ENCODE results near the gene ANKRD28. TPM values are rescaled to one million over a fixed set of nuclear protein-coding genes. Genes with fewer than 3 reads are reported as not detected.
"Not testable (repeated sequence)": the region's sequence is repeated elsewhere in the genome, so short reads cannot be mapped to it uniquely, and the experiment has no call there.

ANKRD28 gene
- total RNA-seq, 1 experiment from 2014 or later: 47.5 TPM

DNA sequence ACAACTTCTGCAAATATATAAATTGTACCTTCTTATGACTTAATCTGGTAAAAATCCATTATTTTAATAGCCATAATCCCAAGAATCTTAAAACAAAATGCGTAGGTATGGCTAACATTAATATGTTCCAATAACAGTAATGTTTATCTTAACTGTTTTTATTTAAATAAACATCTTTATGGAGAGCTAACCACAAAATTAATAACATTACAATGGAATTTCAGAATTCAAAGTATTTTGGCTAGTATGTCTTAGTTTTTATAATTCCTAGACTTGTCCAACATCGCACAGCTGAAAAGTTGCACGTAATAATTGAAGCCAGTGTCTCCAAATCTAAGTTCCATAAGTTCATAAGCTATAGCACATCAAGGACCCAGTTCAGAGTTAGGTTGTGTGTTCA is 47.6 kb downstream of the ANKRD28 start:
- ChIA-PET POLR2A (no interaction called here), RAD21 (ENCODE audit: low non-redundant PET in 1 of 2, low total read pairs in 2 of 2, uncharacterized antibody in 2 of 2, unreplicated experiment in 2 of 2) (no interaction called here), CTCF (no interaction called here)
- no peaks in the 10 kb centered on the region for H3K79me2 ChIP-seq (ENCODE audit: insufficient read depth, low read length)
- H4K20me1 ChIP-seq (ENCODE audit: insufficient read depth): no peaks in the 10 kb centered on the region
- no peak overlapping the region for H3K9ac ChIP-seq (ENCODE audit: low read length)
- H2AFZ ChIP-seq (ENCODE audit: low read depth, low read length, poor library complexity, severe bottlenecking): no peak overlapping the region
- intact Hi-C loops (cut with micrococcal nuclease): no loop called here
- no peaks in the 10 kb centered on the region for H3K9me3 ChIP-seq (ENCODE audit: control insufficient read depth in 1 of 2, insufficient read depth in 1 of 2, low read depth in 1 of 2, low read length in 2 of 2)
- H3K4me3 ChIP-seq (replicated peaks in 1 of 2; ENCODE audit: low read depth in 1 of 2, low read length in 2 of 2): no peak overlapping the region
- no peaks in the 10 kb centered on the region for H3K27me3 ChIP-seq (ENCODE audit: insufficient read depth, low read length)
- DNase-seq (ENCODE audit: low read depth, low spot score): no peak
- BruUV-seq (replicated peaks): no TSS peak
- no peaks in the 10 kb centered on the region for H3K9me2 ChIP-seq (ENCODE audit: insufficient read depth)
- TF ChIP-seq, protein P1, sequence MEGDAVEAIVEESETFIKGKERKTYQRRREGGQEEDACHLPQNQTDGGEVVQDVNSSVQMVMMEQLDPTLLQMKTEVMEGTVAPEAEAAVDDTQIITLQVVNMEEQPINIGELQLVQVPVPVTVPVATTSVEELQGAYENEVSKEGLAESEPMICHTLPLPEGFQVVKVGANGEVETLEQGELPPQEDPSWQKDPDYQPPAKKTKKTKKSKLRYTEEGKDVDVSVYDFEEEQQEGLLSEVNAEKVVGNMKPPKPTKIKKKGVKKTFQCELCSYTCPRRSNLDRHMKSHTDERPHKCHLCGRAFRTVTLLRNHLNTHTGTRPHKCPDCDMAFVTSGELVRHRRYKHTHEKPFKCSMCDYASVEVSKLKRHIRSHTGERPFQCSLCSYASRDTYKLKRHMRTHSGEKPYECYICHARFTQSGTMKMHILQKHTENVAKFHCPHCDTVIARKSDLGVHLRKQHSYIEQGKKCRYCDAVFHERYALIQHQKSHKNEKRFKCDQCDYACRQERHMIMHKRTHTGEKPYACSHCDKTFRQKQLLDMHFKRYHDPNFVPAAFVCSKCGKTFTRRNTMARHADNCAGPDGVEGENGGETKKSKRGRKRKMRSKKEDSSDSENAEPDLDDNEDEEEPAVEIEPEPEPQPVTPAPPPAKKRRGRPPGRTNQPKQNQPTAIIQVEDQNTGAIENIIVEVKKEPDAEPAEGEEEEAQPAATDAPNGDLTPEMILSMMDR (IDR thresholded peaks at IDR 0.05 in 2 of 3, conservative IDR thresholded peaks at IDR 0.05 in 1 of 3; ENCODE audit: borderline replicate concordance in 1 of 3, insufficient read depth in 1 of 3, low read depth in 2 of 3, low read length in 2 of 3): no peak
- TF ChIP-seq TCF7L2 (IDR thresholded peaks at IDR 0.05; ENCODE audit: borderline replicate concordance, extremely low read depth, insufficient read depth, insufficient read length) (no peak), EGR1 (IDR thresholded peaks at IDR 0.05; ENCODE audit: low read depth) (no peak), YY1 (IDR thresholded peaks at IDR 0.05; ENCODE audit: extremely low read depth, insufficient replicate concordance, low read depth, low read length) (no peak)
- no peak for ATAC-seq
- no peak overlapping the region for H3K27ac ChIP-seq (ENCODE audit: low read depth, low read length)
- H3K36me3 ChIP-seq (ENCODE audit: control insufficient read depth in 1 of 2, insufficient read depth in 2 of 2, low read length in 2 of 2): peaks cover 0 to 4% of the 10 kb centered on the region in 2 experiments; a peak in 1 of 4 replicates
- 0 out of 4 replicates have a peak, but pooled peaks cover 0 to 3% of the 10 kb centered on the region in 2 experiments for H3K4me1 ChIP-seq (ENCODE audit: control insufficient read depth in 1 of 2, insufficient read depth in 2 of 2, low read length in 2 of 2)
- no peak overlapping the region for H3K4me2 ChIP-seq (ENCODE audit: low read length)

DNA sequence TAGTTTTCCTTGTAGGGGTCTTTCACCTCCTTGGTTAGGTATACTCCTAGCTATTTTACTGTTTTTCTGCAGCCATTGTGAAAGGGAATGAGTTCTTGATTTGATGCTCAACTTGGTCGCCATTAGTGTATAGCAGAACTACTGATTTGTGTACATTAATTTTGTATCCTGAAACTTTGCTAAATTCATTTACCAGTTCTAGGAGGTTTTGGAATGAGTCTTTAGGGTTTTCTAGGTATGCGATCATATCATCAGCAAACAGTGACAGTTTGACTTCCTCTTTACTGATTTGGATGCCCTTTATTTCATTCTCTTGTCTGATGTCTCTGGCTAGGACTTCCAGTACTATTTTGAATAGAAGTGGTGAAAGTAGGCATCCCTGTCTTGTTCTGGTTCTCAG is 51.9 kb downstream of the ANKRD28 start:
- RAD21 ChIA-PET (ENCODE audit: low non-redundant PET in 1 of 2, low total read pairs in 2 of 2, uncharacterized antibody in 2 of 2, unreplicated experiment in 2 of 2); H3K27me3 ChIP-seq (ENCODE audit: insufficient read depth, low read length); H3K79me2 ChIP-seq (ENCODE audit: insufficient read depth, low read length); H3K4me3 ChIP-seq (replicated peaks in 1 of 2; ENCODE audit: low read depth in 1 of 2, low read length in 2 of 2); intact Hi-C loops (cut with micrococcal nuclease); ATAC-seq; H3K9ac ChIP-seq (ENCODE audit: low read length); CTCF ChIA-PET; POLR2A ChIA-PET; H3K4me2 ChIP-seq (ENCODE audit: low read length); BruUV-seq (replicated peaks); H3K9me3 ChIP-seq (ENCODE audit: control insufficient read depth in 1 of 2, insufficient read depth in 1 of 2, low read depth in 1 of 2, low read length in 2 of 2); H2AFZ ChIP-seq (ENCODE audit: low read depth, low read length, poor library complexity, severe bottlenecking); H3K4me1 ChIP-seq (ENCODE audit: control insufficient read depth in 1 of 2, insufficient read depth in 2 of 2, low read length in 2 of 2); DNase-seq (ENCODE audit: low read depth, low spot score); H3K27ac ChIP-seq (ENCODE audit: low read depth, low read length); H3K36me3 ChIP-seq (ENCODE audit: control insufficient read depth in 1 of 2, insufficient read depth in 2 of 2, low read length in 2 of 2); H4K20me1 ChIP-seq (ENCODE audit: insufficient read depth); H3K9me2 ChIP-seq (ENCODE audit: insufficient read depth): not testable (repeated sequence)
